HepG2 (cell line): ENCODE data around the gene ZBTB44. TPM values are rescaled to one million over a fixed set of nuclear protein-coding genes. Genes with fewer than 3 reads are reported as not detected.

ENCODE experiments used
- ATAC-seq: fragments of 200-7000 bp; cut with Tn5 transposase; 3 replicates; pipeline ENCODE4 v1.9.1; 2020; ENCODE audit warnings: mild to moderate bottlenecking, moderate library complexity
- BruUV-seq: library from RNA; stranded (reverse); fragments of 400-500 nt; replicated peaks from 2 replicates; lab custom pipeline; 2021; lab: Mats Ljungman, UMichigan
- CTCF ChIA-PET: fragments of 300-600 bp; formaldehyde crosslinking; extraction: SDS; loops from one replicate; lab custom pipeline; 2021; ENCODE audit warnings: low total read pairs, inconsistent platforms, low intra/inter-chr PET ratio; lab: Yijun Ruan, JAX
- POLR2A ChIA-PET: fragments of 350-600 bp; sonication (Branson Sonifier 250); formaldehyde crosslinking; loops from one replicate; lab custom pipeline; 2020; ENCODE audit warnings: antibody characterized with exemption, inconsistent platforms; lab: Yijun Ruan, JAX
- DNase-seq: peaks from one replicate; pipeline ENCODE4 v3.0.0-alpha.2; 2015; ENCODE audit warnings: low spot score
- FAIRE-seq: peaks from 3 replicates; lab custom pipeline; 2011; peaks lifted over from hg19 to GRCh38; lab: Jason Lieb, UNC
- H2AFZ ChIP-seq: one replicate; pipeline ENCODE4 v1.6.1; 2011; ENCODE audit warnings: low read length, inconsistent platforms
- H3K27ac ChIP-seq: fragments of 300-600 bp; 3 replicates; pipeline ENCODE4 v1.8.0; 2011; ENCODE audit warnings: mixed run types, mild to moderate bottlenecking, mixed read lengths, low read length, inconsistent platforms; ENCODE audit not compliant: insufficient read depth; ENCODE audit errors: extremely low read length
- H3K27me3 ChIP-seq, 2 experiments: fragments of 200-600 bp in 1 of 2; 2 replicates in 1 of 2; 3 replicates in 1 of 2; pipeline versions ENCODE4 v1.6.0 to v1.8.0; 2011; ENCODE audit warnings: low read length in 2 of 2, mild to moderate bottlenecking in 2 of 2, moderate library complexity in 2 of 2, inconsistent platforms in 1 of 2; ENCODE audit not compliant: insufficient read depth in 2 of 2, control insufficient read depth in 1 of 2
- H3K36me3 ChIP-seq, 2 experiments: fragments of 200-600 bp in 1 of 2; replicated peaks in 1 of 2; 2 replicates in 1 of 2; 3 replicates in 1 of 2; pipeline versions ENCODE4 v1.5.1 to v1.8.0; 2011; ENCODE audit warnings: low read length in 2 of 2, inconsistent platforms in 1 of 2; ENCODE audit not compliant: insufficient read depth in 2 of 2, control insufficient read depth in 1 of 2
- H3K4me1 ChIP-seq: 2 replicates; pipeline ENCODE4 v1.5.1; 2012; ENCODE audit warnings: low read length, inconsistent platforms; ENCODE audit not compliant: insufficient read depth
- H3K4me2 ChIP-seq: 2 replicates; pipeline ENCODE4 v1.6.0; 2011; ENCODE audit warnings: low read depth, low read length, inconsistent platforms
- H3K4me3 ChIP-seq, 3 experiments: fragments of 200-600 bp in 1 of 3; sonication (generic), shearing (Covaris generic) in 1 of 3; replicated peaks in 1 of 3; 2 replicates each; pipeline ENCODE4 v1.5.1; 2011 to 2016; ENCODE audit warnings: low read length in 3 of 3, inconsistent platforms in 2 of 3, low read depth in 2 of 3, mild to moderate bottlenecking in 2 of 3, control low read depth in 1 of 3, mixed read lengths in 1 of 3; ENCODE audit not compliant: insufficient read depth in 1 of 3
- H3K79me2 ChIP-seq: one replicate; pipeline ENCODE4 v1.6.1; 2011; ENCODE audit warnings: low read length, inconsistent platforms; ENCODE audit not compliant: insufficient read depth
- H3K9ac ChIP-seq: 2 replicates; pipeline ENCODE4 v1.6.0; 2011; ENCODE audit warnings: mild to moderate bottlenecking, low read depth, low read length, inconsistent platforms; ENCODE audit not compliant: insufficient read depth
- H3K9me3 ChIP-seq: 2 replicates; pipeline ENCODE4 v1.5.1; 2012; ENCODE audit warnings: mild to moderate bottlenecking, low read length
- H4K20me1 ChIP-seq: 2 replicates; pipeline ENCODE4 v1.6.0; 2011; ENCODE audit warnings: inconsistent platforms, mild to moderate bottlenecking, low read length, moderate library complexity; ENCODE audit not compliant: insufficient read depth
- HMGA1 ChIP-seq: sonication (generic); formaldehyde crosslinking; conservative IDR thresholded peaks from 2 replicates; pipeline ENCODE4 v1.4.0; 2020; ENCODE audit warnings: missing genetic modification reagents
- HNRNPH1 ChIP-seq: fragments of 200-400 bp; formaldehyde crosslinking; optimal IDR thresholded peaks from 2 replicates; pipeline ENCODE3; 2017; ENCODE audit warnings: mild to moderate bottlenecking, low read depth, low read length
- IRF2 ChIP-seq: IDR thresholded peaks from 2 replicates; pipeline ENCODE4 v1.6.1; 2018; ENCODE audit warnings: missing genetic modification reagents, missing compliant biosample characterization
- KLF12 ChIP-seq: sonication (generic); formaldehyde crosslinking; IDR thresholded peaks from 2 replicates; pipeline ENCODE4 v1.4.0; 2020; ENCODE audit warnings: missing genetic modification reagents, borderline replicate concordance
- KMT2B ChIP-seq: IDR thresholded peaks from 2 replicates; pipeline ENCODE4 v1.6.1; 2016; ENCODE audit warnings: missing genetic modification reagents, missing compliant biosample characterization
- NFYB ChIP-seq: sonication (generic); formaldehyde crosslinking; IDR thresholded peaks from 2 replicates; pipeline ENCODE4 v1.4.0; 2020; ENCODE audit warnings: missing genetic modification reagents
- PAF1 ChIP-seq: IDR thresholded peaks from 2 replicates; pipeline ENCODE4 v1.6.1; 2016; ENCODE audit warnings: missing genetic modification reagents, missing compliant biosample characterization
- PREB ChIP-seq: sonication (generic); formaldehyde crosslinking; IDR thresholded peaks from 2 replicates; pipeline ENCODE4 v1.4.0; 2020; ENCODE audit warnings: missing genetic modification reagents
- RAD51 ChIP-seq: fragments of 450-650 bp; IDR thresholded peaks from 2 replicates; pipeline ENCODE4 v1.6.1; 2016; ENCODE audit warnings: borderline replicate concordance
- RFX1 ChIP-seq: fragments of 450-650 bp; IDR thresholded peaks from 2 replicates; pipeline ENCODE4 v1.6.1; 2017
- ZNF124 ChIP-seq: sonication (generic); formaldehyde crosslinking; IDR thresholded peaks from 2 replicates; pipeline ENCODE4 v1.4.0; 2020; ENCODE audit warnings: missing genetic modification reagents
- ZNF547 ChIP-seq: sonication (generic); formaldehyde crosslinking; IDR thresholded peaks from 2 replicates; pipeline ENCODE4 v1.5.1; 2020; ENCODE audit warnings: mild to moderate bottlenecking, missing genetic modification reagents
- ZNF567 ChIP-seq: sonication (generic); formaldehyde crosslinking; IDR thresholded peaks from 2 replicates; pipeline ENCODE4 v1.8.1; 2023; ENCODE audit warnings: mild to moderate bottlenecking, missing genetic modification reagents, borderline replicate concordance
- ZNF644 ChIP-seq: IDR thresholded peaks from 2 replicates; pipeline ENCODE4 v1.6.1; 2016; ENCODE audit warnings: low read depth
- ZNF720 ChIP-seq: sonication (generic); formaldehyde crosslinking; IDR thresholded peaks from 2 replicates; pipeline ENCODE4 v1.4.0; 2020; ENCODE audit warnings: missing genetic modification reagents
- in situ Hi-C: cut with HindIII; loops from 2 replicates; pipeline ENCODE4 v1.10.0; 2017; ENCODE audit warnings: low pct_unique_long_range_greater_than_20kb; ENCODE audit not compliant: extremely low pct_ligation_motif_present
- intact Hi-C: fragments of 100-400 bp; cut with micrococcal nuclease; formaldehyde crosslinking; loops from one replicate; pipeline ENCODE4 v1.10.0; 2022; ENCODE audit not compliant: unreplicated experiment
- polyA plus RNA-seq, 8 experiments: library from polyadenylated mRNA; depleted of rRNA in 3 of 8; stranded (reverse) in 7 of 8; unstranded in 1 of 8; fragments of >200 nt; fragmentation: Illumina TruSeq in 4 of 8; extraction: Trizol in 4 of 8; gene quantifications; 2 replicates each; pipeline versions ENCODE4 v1.2.1 to v1.2.3, GENCODE V29; 2011 to 2016; ENCODE audit warnings: low read depth in 4 of 8, missing spikeins in 1 of 8, mixed read lengths in 1 of 8; ENCODE audit not compliant: insufficient read depth in 1 of 8
- total RNA-seq, 5 experiments: library from RNA; depleted of rRNA; stranded (reverse); fragments of >200 nt; fragmentation: Illumina TruSeq; extraction: Trizol; gene quantifications; 2 replicates each; pipeline ENCODE4 v1.2.3, GENCODE V29; 2016; ENCODE audit warnings: low read depth in 1 of 5
- TF ChIP-seq, protein P1 (sequence below): sonication (generic); formaldehyde crosslinking; IDR thresholded peaks from 2 replicates; pipeline ENCODE4 v1.5.0; 2020; ENCODE audit warnings: missing genetic modification reagents, mild to moderate bottlenecking, borderline replicate concordance
- TF ChIP-seq, protein P2 (sequence below), 2 experiments: sonication (generic) in 1 of 2; formaldehyde crosslinking in 1 of 2; IDR thresholded peaks; 2 replicates each; pipeline versions ENCODE4 v1.4.0 to v1.6.1; 2016 to 2020; ENCODE audit warnings: borderline replicate concordance in 1 of 2, low read depth in 1 of 2, mild to moderate bottlenecking in 1 of 2, missing genetic modification reagents in 1 of 2
- TF ChIP-seq, protein P3 (sequence below): sonication (generic); formaldehyde crosslinking; conservative IDR thresholded peaks from 2 replicates; pipeline ENCODE4 v1.4.0; 2020; ENCODE audit warnings: missing genetic modification reagents

The ZBTB44 gene
- total and polyA plus RNA-seq, 2 of the 13 experiments (the other 11 are each of a cell fraction or from before 2014, with no cell fraction given) = 22.8 to 23.6 TPM

DNA sequence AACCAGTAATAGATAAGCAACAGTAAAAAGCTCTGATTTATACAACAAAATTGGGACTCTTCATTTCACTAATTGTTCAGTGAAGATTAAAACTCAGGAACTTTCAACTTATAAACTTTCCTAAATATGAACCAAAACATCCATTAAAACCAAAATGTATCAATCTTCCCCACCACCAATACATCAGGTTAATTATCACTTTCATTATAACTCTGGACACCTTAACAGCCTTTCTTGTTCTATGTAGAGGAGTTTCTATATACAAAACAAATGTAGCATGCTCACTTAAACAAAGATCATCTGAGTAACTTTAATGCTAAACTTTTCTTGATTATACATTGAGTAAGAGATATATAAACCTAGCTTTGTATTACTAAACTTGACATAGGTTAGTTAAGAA, 80.4 kb downstream of the ZBTB44 start:
- Histone ChIP-seq H3K4me1 (peaks cover 7% of the 10 kb centered on the region), H3K4me2 (no peak overlapping the region), H3K4me3 (no peak overlapping the region), H4K20me1 (no peaks in the 10 kb centered on the region), H3K9ac (no peak overlapping the region), H3K79me2 (no peaks in the 10 kb centered on the region), H3K27ac (no peak overlapping the region), H2AFZ (no peak overlapping the region), H3K36me3 (peaks cover 5 to 28% of the 10 kb centered on the region in 2 experiments; a peak in 4 of 5 replicates), H3K27me3 (no peaks in the 10 kb centered on the region), H3K9me3 (no peaks in the 10 kb centered on the region)
- ATAC-seq (no peak), FAIRE-seq (no peak), DNase-seq (no peak)
- ChIA-PET CTCF (no interaction called here), POLR2A (no interaction called here)
- intact Hi-C loops (no loop called here), in situ Hi-C loops (no loop called here)
- BruUV-seq = no TSS peak
- TF ChIP-seq RFX1 (no peak), IRF2 (CRISPR knock-in tag) (no peak), HNRNPH1 (no peak), ZNF547 (CRISPR knock-in tag) (no peak), PAF1 (CRISPR knock-in tag) (no peak), HMGA1 (CRISPR knock-in tag) (no peak), KMT2B (CRISPR knock-in tag) (no peak), NFYB (CRISPR knock-in tag) (no peak), ZNF567 (no peak), ZNF720 (no peak), PREB (no peak), KLF12 (CRISPR knock-in tag) (no peak), RAD51 (no peak), ZNF644 (CRISPR knock-in tag) (no peak), ZNF124 (CRISPR knock-in tag) (no peak)
- TF ChIP-seq, protein P1, sequence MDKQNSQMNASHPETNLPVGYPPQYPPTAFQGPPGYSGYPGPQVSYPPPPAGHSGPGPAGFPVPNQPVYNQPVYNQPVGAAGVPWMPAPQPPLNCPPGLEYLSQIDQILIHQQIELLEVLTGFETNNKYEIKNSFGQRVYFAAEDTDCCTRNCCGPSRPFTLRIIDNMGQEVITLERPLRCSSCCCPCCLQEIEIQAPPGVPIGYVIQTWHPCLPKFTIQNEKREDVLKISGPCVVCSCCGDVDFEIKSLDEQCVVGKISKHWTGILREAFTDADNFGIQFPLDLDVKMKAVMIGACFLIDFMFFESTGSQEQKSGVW = no peak
- TF ChIP-seq, protein P2, sequence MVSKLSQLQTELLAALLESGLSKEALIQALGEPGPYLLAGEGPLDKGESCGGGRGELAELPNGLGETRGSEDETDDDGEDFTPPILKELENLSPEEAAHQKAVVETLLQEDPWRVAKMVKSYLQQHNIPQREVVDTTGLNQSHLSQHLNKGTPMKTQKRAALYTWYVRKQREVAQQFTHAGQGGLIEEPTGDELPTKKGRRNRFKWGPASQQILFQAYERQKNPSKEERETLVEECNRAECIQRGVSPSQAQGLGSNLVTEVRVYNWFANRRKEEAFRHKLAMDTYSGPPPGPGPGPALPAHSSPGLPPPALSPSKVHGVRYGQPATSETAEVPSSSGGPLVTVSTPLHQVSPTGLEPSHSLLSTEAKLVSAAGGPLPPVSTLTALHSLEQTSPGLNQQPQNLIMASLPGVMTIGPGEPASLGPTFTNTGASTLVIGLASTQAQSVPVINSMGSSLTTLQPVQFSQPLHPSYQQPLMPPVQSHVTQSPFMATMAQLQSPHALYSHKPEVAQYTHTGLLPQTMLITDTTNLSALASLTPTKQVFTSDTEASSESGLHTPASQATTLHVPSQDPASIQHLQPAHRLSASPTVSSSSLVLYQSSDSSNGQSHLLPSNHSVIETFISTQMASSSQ (IDR thresholded peaks at IDR 0.05; ENCODE audit: low read depth) = no peak
- TF ChIP-seq, protein P2 (CRISPR knock-in tag; IDR thresholded peaks at IDR 0.05; ENCODE audit: borderline replicate concordance) = no peak
- TF ChIP-seq, protein P3, sequence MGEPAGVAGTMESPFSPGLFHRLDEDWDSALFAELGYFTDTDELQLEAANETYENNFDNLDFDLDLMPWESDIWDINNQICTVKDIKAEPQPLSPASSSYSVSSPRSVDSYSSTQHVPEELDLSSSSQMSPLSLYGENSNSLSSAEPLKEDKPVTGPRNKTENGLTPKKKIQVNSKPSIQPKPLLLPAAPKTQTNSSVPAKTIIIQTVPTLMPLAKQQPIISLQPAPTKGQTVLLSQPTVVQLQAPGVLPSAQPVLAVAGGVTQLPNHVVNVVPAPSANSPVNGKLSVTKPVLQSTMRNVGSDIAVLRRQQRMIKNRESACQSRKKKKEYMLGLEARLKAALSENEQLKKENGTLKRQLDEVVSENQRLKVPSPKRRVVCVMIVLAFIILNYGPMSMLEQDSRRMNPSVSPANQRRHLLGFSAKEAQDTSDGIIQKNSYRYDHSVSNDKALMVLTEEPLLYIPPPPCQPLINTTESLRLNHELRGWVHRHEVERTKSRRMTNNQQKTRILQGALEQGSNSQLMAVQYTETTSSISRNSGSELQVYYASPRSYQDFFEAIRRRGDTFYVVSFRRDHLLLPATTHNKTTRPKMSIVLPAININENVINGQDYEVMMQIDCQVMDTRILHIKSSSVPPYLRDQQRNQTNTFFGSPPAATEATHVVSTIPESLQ (CRISPR knock-in tag) = no peak
